TTC549 (cell line): ENCODE results near the gene GCDH.
"Not testable (repeated sequence)": the region's sequence is repeated elsewhere in the genome, so short reads cannot be mapped to it uniquely, and the experiment has no call there.

Source experiments
- FAIRE-seq: peaks from 2 replicates; lab custom pipeline; 2012; peaks lifted over from hg19 to GRCh38; lab: Jason Lieb, UNC

GCDH gene

GRCh38 chr19:12912571-12912970 is 21.6 kb downstream of the GCDH start:
- FAIRE-seq, result no peak

GRCh38 chr19:12913011-12913561 is 22.1 kb downstream of the GCDH start:
- no peak for FAIRE-seq

- FAIRE-seq, result no peak
These were observed 23.1 kb downstream of the GCDH start for GRCh38 chr19:12913851-12914690.

- not testable (repeated sequence) for FAIRE-seq
These were observed 24.9 kb downstream of the GCDH start for GRCh38 chr19:12915860-12916259.

- no peak for FAIRE-seq
These were observed 27.3 kb downstream of the GCDH start for GRCh38 chr19:12918253-12918652.

GRCh38 chr19:12921047-12921446 is 30.1 kb downstream of the GCDH start:
- no peak for FAIRE-seq

- FAIRE-seq, result no peak
These were observed 32.0 kb downstream of the GCDH start for GRCh38 chr19:12922959-12923358.

- no peak for FAIRE-seq
These were observed 33.8 kb downstream of the GCDH start for GRCh38 chr19:12924621-12925310.

- no peak for FAIRE-seq
These were observed 39.2 kb downstream of the GCDH start for GRCh38 chr19:12930002-12930645.

- FAIRE-seq, result no peak
These were observed 41.7 kb downstream of the GCDH start for GRCh38 chr19:12932392-12933286.

GRCh38 chr19:12933287-12934072 is 42.5 kb downstream of the GCDH start, which contains the start of gene FARSA:
FARSA (minus strand) TSS chr19:12933711; CDS start chr19:12933696, 15 bp downstream.
- FAIRE-seq, result no peak

GRCh38 chr19:12935071-12935470 is 44.1 kb downstream of the GCDH start:
- FAIRE-seq, result no peak

GRCh38 chr19:12936582-12936981 is 45.6 kb downstream of the GCDH start:
- FAIRE-seq, result no peak

- no peak for FAIRE-seq
These were observed 46.4 kb downstream of the GCDH start for GRCh38 chr19:12937093-12937926.

GRCh38 chr19:12937927-12938778 is 47.2 kb downstream of the GCDH start, which contains the start of gene CALR:
CALR (plus strand) TSS chr19:12938609; CDS start chr19:12938680, 71 bp downstream.
- peak; percentile 94 for FAIRE-seq

GRCh38 chr19:12938779-12939601 is 48.0 kb downstream of the GCDH start:
- FAIRE-seq, result no peak

GRCh38 chr19:12939975-12940423 is 49.0 kb downstream of the GCDH start:
- FAIRE-seq, result no peak

- FAIRE-seq, result no peak
These were observed 49.9 kb downstream of the GCDH start for GRCh38 chr19:12940897-12941296.
